Adrenal gland (tissue), 12 donors: ENCODE measurements around the gene SLC19A1. TPM values are rescaled to one million over a fixed set of nuclear protein-coding genes. Genes with fewer than 3 reads are reported as not detected.
A peak's percentile ranks its signal among the peaks of the same experiment; 100 is the strongest.

ENCODE experiments used
- DNase-seq, 7 donors: peaks; one replicate each; pipeline ENCODE4 v3.0.0-alpha.2; 2019 to 2020
- H3K27ac ChIP-seq, 5 donors: fragments of 200-600 bp; sonication (generic) in 4 of 5; 1 replicate in 3 of 5; 2 replicates in 2 of 5; pipeline versions ENCODE4 v1.5.1 to v1.8.0; 2016 to 2020; ENCODE audit warnings: mild to moderate bottlenecking in 1 of 5
- H3K27me3 ChIP-seq: fragments of 200-600 bp; 2 replicates; pipeline ENCODE4 v1.8.0; 2021
- H3K36me3 ChIP-seq, 2 donors: fragments of 200-600 bp; replicated peaks in 1 of 2; 1 replicate in 1 of 2; 2 replicates in 1 of 2; pipeline versions ENCODE4 v1.5.1 to v1.8.0; 2018 to 2022
- H3K4me1 ChIP-seq, 2 donors: fragments of 200-600 bp; replicated peaks in 1 of 2; 1 replicate in 1 of 2; 2 replicates in 1 of 2; pipeline versions ENCODE4 v1.5.1 to v1.8.0; 2018 to 2021
- H3K4me3 ChIP-seq, 4 donors: fragments of 200-600 bp; sonication (generic) in 3 of 4; one replicate each; pipeline ENCODE4 v1.5.1; 2016 to 2018
- H3K9me3 ChIP-seq, 3 donors: fragments of 200-600 bp; sonication (generic) in 1 of 3; replicated peaks in 1 of 3; 1 replicate in 2 of 3; 2 replicates in 1 of 3; pipeline versions ENCODE4 v1.5.1 to v1.8.0; 2016 to 2021
- CTCF ChIP-seq, 6 experiments: fragments of 450-650 bp in 4 of 6; fragments of 200-600 bp in 2 of 6; sonication (generic) in 1 of 6; IDR thresholded peaks; 1 replicate in 5 of 6; 2 replicates in 1 of 6; pipeline versions ENCODE4 v1.5.1 to v1.8.0; 2016 to 2021; ENCODE audit warnings: antibody characterized with exemption in 6 of 6, mild to moderate bottlenecking in 2 of 6, moderate library complexity in 1 of 6
- POLR2A ChIP-seq, 2 donors: fragments of 450-650 bp; IDR thresholded peaks; one replicate each; pipeline ENCODE4 v1.6.1; 2017; ENCODE audit warnings: antibody characterized with exemption in 2 of 2, mild to moderate bottlenecking in 2 of 2, moderate library complexity in 1 of 2
- WGBS, 4 donors: extraction: QIAGEN DNeasy Blood & Tissue Kit in 2 of 4; methylation state at CpG; one replicate each; pipeline versions ENCODE4 v1.1.5 to v1.1.7; 2013 to 2017; 5-methylcytosine and 5-hydroxymethylcytosine counted together
- intact Hi-C, 2 donors: fragments of 100-400 bp; cut with DNase I; formaldehyde crosslinking; loops; one replicate each; pipeline versions ENCODE4 v1.14.1 to v1.15.0; 2022 to 2023
- polyA plus RNA-seq, 3 donors: library from polyadenylated mRNA; stranded (reverse); fragments of 200-250 nt in 2 of 3; fragments of 350-450 nt in 1 of 3; fragmentation: Illumina TruSeq in 1 of 3; extraction: RNeasy Lipid Tissue Mini Kit (QIAGEN cat#74804) in 1 of 3; gene quantifications; one replicate each; pipeline ENCODE4 v1.2.3, GENCODE V29; 2013 to 2014
- total RNA-seq, 9 donors: library from RNA; depleted of rRNA in 4 of 9; stranded (reverse); fragments of >200 nt in 4 of 9; fragments of 120-200 nt in 1 of 9; fragmentation: NEBNext Ultra II Directional in 1 of 9; extraction: Animal tissue kit (Norgen Biotek cat#: 25700) in 1 of 9; gene quantifications; one replicate each; pipeline versions ENCODE4 v1.1.0 to v1.2.4, GENCODE V29; 2013 to 2023
- donor health status: healthy with polysubstance abuse.
- donor health status: Bipolar disorder and iron deficiency.
- donor health status: DM: yes; HTN: yes; CAD: no.
- donor health status: DM: no; HTN: no; CAD: no.
- donor health status: DM: no; HTN: no; CAD: no.
- donor health status: DM: yes; HTN: yes; CAD: no.

Gene SLC19A1
- total and polyA plus RNA-seq, 12 donors = 1.7 to 21.2 (median 15.3) TPM

- peak; percentile 79 to 94 (median 89) for DNase-seq
- peaks cover 0 to 8% of the 10 kb centered on the region in 2 donors for H3K4me1 ChIP-seq
- peak overlapping the region in 1 of 4 donors; percentile 46 for H3K4me3 ChIP-seq
- H3K27ac ChIP-seq = peak overlapping the region in 4 of 5 donors; percentile 85 to 98 (median 96)
- 1% methylated on average over 34 to 62 of the region's 62 CpGs; no CpG with 5 or more reads in 1 of the 4 donors for WGBS, 4 donors
- intact Hi-C loops = loop anchor here (2.0 to 5.0 kb wide), 4 partner anchors 39 to 267 kb away; no protein-coding TSS in a partner anchor
- no peaks in the 10 kb centered on the region for H3K27me3 ChIP-seq
- peak; percentile 63 to 99 (median 89) for TF ChIP-seq CTCF (IDR thresholded peaks at IDR 0.05)
- TF ChIP-seq POLR2A (IDR thresholded peaks at IDR 0.05) = peak; percentile 12 to 32
- H3K9me3 ChIP-seq = no peaks in the 10 kb centered on the region
- H3K36me3 ChIP-seq = no peaks in the 10 kb centered on the region
Measured at GRCh38 chr21:45555557-45556301, 13.5 kb upstream of the SLC19A1 start.

GRCh38 chr21:45555251-45555556 lies 13.0 kb upstream of the SLC19A1 start:
- no peak for DNase-seq
- no peak for TF ChIP-seq CTCF (IDR thresholded peaks at IDR 0.05)
- TF ChIP-seq POLR2A (IDR thresholded peaks at IDR 0.05) = no peak
- Histone ChIP-seq H3K36me3 (no peaks in the 10 kb centered on the region), H3K4me3 (peak overlapping the region in 1 of 4 donors; percentile 46), H3K27ac (peak overlapping the region in 4 of 5 donors; percentile 85 to 98 (median 96)), H3K4me1 (peaks cover 0 to 8% of the 10 kb centered on the region in 2 donors), H3K9me3 (no peaks in the 10 kb centered on the region), H3K27me3 (no peaks in the 10 kb centered on the region)
- WGBS, 4 donors = 0 to 1% methylated on average over 10 to 12 of the region's 34 CpGs; no CpG with 5 or more reads in 2 of the 4 donors
- intact Hi-C loops = loop anchor here (5.0 kb wide), 3 partner anchors 42 to 267 kb away; no protein-coding TSS in a partner anchor

GRCh38 chr21:45554477-45555175 lies 12.4 kb upstream of the SLC19A1 start:
- peak; percentile 75 to 95 (median 85) for DNase-seq
- intact Hi-C loops = loop anchor here (5.0 kb wide), 3 partner anchors 43 to 268 kb away; no protein-coding TSS in a partner anchor
- TF ChIP-seq CTCF (IDR thresholded peaks at IDR 0.05) (peak; percentile 54 to 97 (median 82)), POLR2A (IDR thresholded peaks at IDR 0.05) (peak in 1 of 2 donors; percentile 41)
- 0 to 2% (median 2%) methylated on average over 15 to 51 of the region's 53 CpGs for WGBS, 4 donors
- Histone ChIP-seq H3K4me1 (peaks cover 0 to 8% of the 10 kb centered on the region in 2 donors), H3K9me3 (no peaks in the 10 kb centered on the region), H3K4me3 (peak overlapping the region in 3 of 4 donors; percentile 26 to 68 (median 37)), H3K27ac (peak overlapping the region in 4 of 5 donors; percentile 57 to 88 (median 76)), H3K36me3 (no peaks in the 10 kb centered on the region), H3K27me3 (no peaks in the 10 kb centered on the region)
